WTC11 (cell line): ENCODE measurements around the gene SH2D6. TPM values are rescaled to one million over a fixed set of nuclear protein-coding genes. Genes with fewer than 3 reads are reported as not detected.

Experiments used
- ATAC-seq: fragments of 200-7000 bp; cut with Tn5 transposase; 2 replicates; pipeline ENCODE4 v1.10.0; 2021; ENCODE audit warnings: mild to moderate bottlenecking, moderate library complexity
- CTCF ChIA-PET: fragments of 300-600 bp; sonication (Branson Sonifier 250); formaldehyde crosslinking; loops from one replicate; lab custom pipeline; 2021; ENCODE audit warnings: antibody characterized with exemption; lab: Charles Lee
- POLR2A ChIA-PET: fragments of 350-600 bp; sonication (Branson Sonifier 250); formaldehyde crosslinking; loops from one replicate; lab custom pipeline; 2021; ENCODE audit warnings: antibody characterized with exemption; lab: Charles Lee
- DNase-seq: peaks from one replicate; pipeline ENCODE4 v3.0.0; 2021; ENCODE audit warnings: low spot score
- H3K27ac Mint-ChIP-seq: 2 replicates; pipeline ENCODE4 v1.8.0; 2021; ENCODE audit warnings: mixed read lengths
- H3K27me3 Mint-ChIP-seq: 2 replicates; pipeline ENCODE4 v1.8.0; 2021; ENCODE audit warnings: low read depth, mild to moderate bottlenecking, moderate library complexity, mixed read lengths
- H3K36me3 Mint-ChIP-seq: 2 replicates; pipeline ENCODE4 v1.8.0; 2021; ENCODE audit warnings: mixed read lengths
- H3K4me1 Mint-ChIP-seq: 2 replicates; pipeline ENCODE4 v1.8.0; 2022; ENCODE audit warnings: mixed read lengths
- H3K4me3 Mint-ChIP-seq: 2 replicates; pipeline ENCODE4 v1.8.0; 2021; ENCODE audit warnings: mild to moderate bottlenecking, moderate library complexity, mixed read lengths
- H3K9me3 Mint-ChIP-seq: 2 replicates; pipeline ENCODE4 v1.8.0; 2021; ENCODE audit warnings: mixed read lengths
- CREB1 ChIP-seq: sonication (generic); formaldehyde crosslinking; IDR thresholded peaks from 2 replicates; pipeline ENCODE4 v1.8.0; 2023; ENCODE audit warnings: mild to moderate bottlenecking, missing genetic modification reagents
- EMX1 ChIP-seq: fragments of 250-450 bp; sonication (Bioruptor Pico); IDR thresholded peaks from 2 replicates; pipeline ENCODE4 v1.8.0; 2021; ENCODE audit warnings: mild to moderate bottlenecking
- FOXJ3 ChIP-seq: sonication (generic); formaldehyde crosslinking; IDR thresholded peaks from 2 replicates; pipeline ENCODE4 v1.9.0; 2021; ENCODE audit warnings: missing genetic modification reagents, mild to moderate bottlenecking, borderline replicate concordance
- GABPB1 ChIP-seq: sonication (generic); formaldehyde crosslinking; IDR thresholded peaks from 2 replicates; pipeline ENCODE4 v1.8.1; 2023; ENCODE audit warnings: mild to moderate bottlenecking, missing genetic modification reagents
- JAZF1 ChIP-seq: fragments of 250-450 bp; sonication (Bioruptor Pico); IDR thresholded peaks from 2 replicates; pipeline ENCODE4 v1.9.0; 2021; ENCODE audit warnings: moderate library complexity, mild to moderate bottlenecking, inconsistent platforms
- KAT7 ChIP-seq: sonication (generic); formaldehyde crosslinking; IDR thresholded peaks from 2 replicates; pipeline ENCODE4 v1.8.1; 2023; ENCODE audit warnings: missing genetic modification reagents, mild to moderate bottlenecking, borderline replicate concordance
- NFATC4 ChIP-seq: fragments of 250-450 bp; sonication (Bioruptor Pico); IDR thresholded peaks from 2 replicates; pipeline ENCODE4 v1.9.0; 2021; ENCODE audit warnings: mild to moderate bottlenecking
- RELA ChIP-seq: sonication (generic); formaldehyde crosslinking; IDR thresholded peaks from 2 replicates; pipeline ENCODE4 v1.8.1; 2022; ENCODE audit warnings: missing genetic modification reagents, mild to moderate bottlenecking, borderline replicate concordance
- SP1 ChIP-seq: sonication (generic); formaldehyde crosslinking; conservative IDR thresholded peaks from 2 replicates; pipeline ENCODE4 v1.8.1; 2022; ENCODE audit warnings: missing genetic modification reagents
- TEAD1 ChIP-seq: sonication (generic); formaldehyde crosslinking; IDR thresholded peaks from 2 replicates; pipeline ENCODE4 v1.8.0; 2022; ENCODE audit warnings: mild to moderate bottlenecking, missing genetic modification reagents
- TEAD4 ChIP-seq: sonication (generic); formaldehyde crosslinking; IDR thresholded peaks from 2 replicates; pipeline ENCODE4 v1.8.0; 2022; ENCODE audit warnings: mild to moderate bottlenecking, missing genetic modification reagents
- USF2 ChIP-seq: sonication (generic); formaldehyde crosslinking; IDR thresholded peaks from 2 replicates; pipeline ENCODE4 v1.8.1; 2023; ENCODE audit warnings: mild to moderate bottlenecking, missing genetic modification reagents, moderate library complexity
- ZNF121 ChIP-seq: sonication (generic); formaldehyde crosslinking; IDR thresholded peaks from 2 replicates; pipeline ENCODE4 v1.8.0; 2023; ENCODE audit warnings: missing genetic modification reagents
- ZNF396 ChIP-seq: fragments of 250-450 bp; sonication (Bioruptor Pico); IDR thresholded peaks from 2 replicates; pipeline ENCODE4 v1.8.0; 2021; ENCODE audit warnings: mild to moderate bottlenecking, moderate library complexity, borderline replicate concordance
- ZNF416 ChIP-seq: fragments of 250-450 bp; sonication (Bioruptor Pico); IDR thresholded peaks from 2 replicates; pipeline ENCODE4 v1.9.0; 2021; ENCODE audit warnings: mild to moderate bottlenecking, inconsistent platforms
- ZNF423 ChIP-seq: fragments of 250-450 bp; sonication (Bioruptor Pico); IDR thresholded peaks from 2 replicates; pipeline ENCODE4 v2.1.2; 2022; ENCODE audit warnings: mild to moderate bottlenecking, moderate library complexity
- ZNF671 ChIP-seq: fragments of 250-450 bp; sonication (Bioruptor Pico); IDR thresholded peaks from 2 replicates; pipeline ENCODE4 v1.8.0; 2021; ENCODE audit warnings: mild to moderate bottlenecking
- total RNA-seq: library from RNA; stranded (reverse); gene quantifications from 3 replicates; pipeline ENCODE4 v1.2.3, GENCODE V29; 2021
- TF ChIP-seq, protein P1 (sequence below): sonication (generic); formaldehyde crosslinking; IDR thresholded peaks from 2 replicates; pipeline ENCODE4 v1.8.0; 2022; ENCODE audit warnings: mild to moderate bottlenecking, missing genetic modification reagents
- TF ChIP-seq, protein P2 (sequence below): sonication (generic); formaldehyde crosslinking; IDR thresholded peaks from 2 replicates; pipeline ENCODE4 v1.8.1; 2022; ENCODE audit warnings: low read depth, missing genetic modification reagents, borderline replicate concordance
- TF ChIP-seq, protein P3 (sequence below): fragments of 250-450 bp; sonication (Bioruptor Pico); IDR thresholded peaks from 2 replicates; pipeline ENCODE4 v2.1.2; 2022; ENCODE audit warnings: mild to moderate bottlenecking, moderate library complexity

SH2D6 gene
- total RNA-seq, 1 experiment from 2014 or later: 1.2 TPM

DNA sequence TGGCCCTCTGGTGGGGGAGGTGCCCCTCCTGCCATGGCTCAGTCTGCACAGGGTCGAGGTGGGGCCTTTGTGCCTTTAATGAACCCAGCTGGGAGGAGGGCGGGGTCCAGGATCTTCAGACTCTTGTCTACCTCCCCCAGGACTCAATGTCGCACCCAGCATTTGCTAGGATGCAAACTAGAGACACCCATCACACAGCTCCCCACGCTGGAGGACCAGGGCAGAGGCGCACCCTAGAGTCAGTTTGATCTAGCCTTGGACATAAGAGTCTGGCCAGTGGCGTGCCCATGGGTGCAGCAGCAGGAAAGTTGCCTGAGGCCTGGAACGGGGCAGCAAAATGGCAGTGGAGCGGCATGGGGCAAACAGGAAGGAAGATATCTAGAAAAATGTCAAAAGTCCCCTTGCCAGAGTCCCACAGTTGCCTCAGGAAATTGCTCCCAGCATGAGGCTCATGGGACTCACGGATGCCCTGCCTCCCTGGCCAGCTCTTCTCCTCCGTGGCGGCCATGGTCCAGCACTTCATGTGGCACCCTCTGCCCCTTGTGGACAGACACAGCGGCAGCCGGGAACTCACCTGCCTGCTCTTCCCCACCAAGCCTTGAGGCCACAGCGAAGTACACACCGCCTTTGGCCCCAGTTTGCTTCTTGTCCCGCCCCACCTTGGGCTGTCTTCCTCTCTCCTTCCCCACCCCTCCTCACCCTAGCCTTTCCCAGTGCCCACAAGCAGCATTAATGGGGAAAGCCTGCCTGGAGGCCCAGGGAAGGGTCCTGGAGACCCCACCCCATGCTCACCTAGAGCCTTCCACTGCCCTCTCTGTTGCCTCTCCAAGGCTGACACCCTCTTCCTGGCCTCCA lies 17.7 kb downstream of the SH2D6 start:
- Mint-ChIP-seq H3K4me3 (peak overlapping the region; percentile 73), H3K36me3 (no peaks in the 10 kb centered on the region), H3K27me3 (peaks cover 15% of the 10 kb centered on the region), H3K9me3 (no peaks in the 10 kb centered on the region), H3K27ac (no peak overlapping the region), H3K4me1 (peaks cover 51% of the 10 kb centered on the region)
- TF ChIP-seq ZNF396: no peak
- TF ChIP-seq USF2 (CRISPR knock-in tag): no peak
- no peak for TF ChIP-seq GABPB1
- no peak for TF ChIP-seq ZNF121 (CRISPR knock-in tag)
- no peak for TF ChIP-seq RELA (CRISPR knock-in tag)
- TF ChIP-seq KAT7: no peak
- TF ChIP-seq EMX1 (CRISPR knock-in tag): no peak
- TF ChIP-seq TEAD1: no peak
- TF ChIP-seq JAZF1 (CRISPR knock-in tag): no peak
- TF ChIP-seq ZNF671: no peak
- no peak for TF ChIP-seq ZNF416 (CRISPR knock-in tag)
- TF ChIP-seq, protein P1, sequence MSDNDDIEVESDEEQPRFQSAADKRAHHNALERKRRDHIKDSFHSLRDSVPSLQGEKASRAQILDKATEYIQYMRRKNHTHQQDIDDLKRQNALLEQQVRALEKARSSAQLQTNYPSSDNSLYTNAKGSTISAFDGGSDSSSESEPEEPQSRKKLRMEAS (CRISPR knock-in tag): no peak
- no peak for TF ChIP-seq NFATC4
- no peak for TF ChIP-seq ZNF423 (CRISPR knock-in tag)
- TF ChIP-seq, protein P2, sequence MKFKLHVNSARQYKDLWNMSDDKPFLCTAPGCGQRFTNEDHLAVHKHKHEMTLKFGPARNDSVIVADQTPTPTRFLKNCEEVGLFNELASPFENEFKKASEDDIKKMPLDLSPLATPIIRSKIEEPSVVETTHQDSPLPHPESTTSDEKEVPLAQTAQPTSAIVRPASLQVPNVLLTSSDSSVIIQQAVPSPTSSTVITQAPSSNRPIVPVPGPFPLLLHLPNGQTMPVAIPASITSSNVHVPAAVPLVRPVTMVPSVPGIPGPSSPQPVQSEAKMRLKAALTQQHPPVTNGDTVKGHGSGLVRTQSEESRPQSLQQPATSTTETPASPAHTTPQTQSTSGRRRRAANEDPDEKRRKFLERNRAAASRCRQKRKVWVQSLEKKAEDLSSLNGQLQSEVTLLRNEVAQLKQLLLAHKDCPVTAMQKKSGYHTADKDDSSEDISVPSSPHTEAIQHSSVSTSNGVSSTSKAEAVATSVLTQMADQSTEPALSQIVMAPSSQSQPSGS (CRISPR knock-in tag): no peak
- no peak for TF ChIP-seq SP1
- ChIA-PET CTCF (interaction anchor here (0.7 to 5.3 kb wide), 6 partner anchors 16 to 103 kb away, joined by 3 to 45 read pairs (median 8); partner anchors contain the start of genes MAT2A and SH2D6), POLR2A (interaction anchor here (0.6 to 6.1 kb wide), 3 partner anchors 11 to 142 kb away, joined by 3 to 54 read pairs (median 7); partner anchors contain the start of gene MAT2A)
- ATAC-seq: peak; percentile 19
- DNase-seq: no peak

- CTCF ChIA-PET: interaction anchor here (1.0 to 5.3 kb wide), 6 partner anchors 10 to 115 kb away, joined by 3 to 45 read pairs (median 10); partner anchors contain the start of genes MAT2A and SH2D6
- peaks cover 15% of the 10 kb centered on the region for H3K27me3 Mint-ChIP-seq
- no peaks in the 10 kb centered on the region for H3K36me3 Mint-ChIP-seq
- H3K4me3 Mint-ChIP-seq: peak overlapping the region; percentile 73
- ATAC-seq (no peak), DNase-seq (no peak)
- H3K4me1 Mint-ChIP-seq: peaks cover 44% of the 10 kb centered on the region
- no peaks in the 10 kb centered on the region for H3K9me3 Mint-ChIP-seq
- H3K27ac Mint-ChIP-seq: peak overlapping the region; percentile 90
- TF ChIP-seq, protein P1 (CRISPR knock-in tag): 0 out of 2 replicates have a peak, but pooled peaks have one; percentile 14
- TF ChIP-seq FOXJ3: no peak
- TF ChIP-seq GABPB1: no peak
- TF ChIP-seq, protein P3, sequence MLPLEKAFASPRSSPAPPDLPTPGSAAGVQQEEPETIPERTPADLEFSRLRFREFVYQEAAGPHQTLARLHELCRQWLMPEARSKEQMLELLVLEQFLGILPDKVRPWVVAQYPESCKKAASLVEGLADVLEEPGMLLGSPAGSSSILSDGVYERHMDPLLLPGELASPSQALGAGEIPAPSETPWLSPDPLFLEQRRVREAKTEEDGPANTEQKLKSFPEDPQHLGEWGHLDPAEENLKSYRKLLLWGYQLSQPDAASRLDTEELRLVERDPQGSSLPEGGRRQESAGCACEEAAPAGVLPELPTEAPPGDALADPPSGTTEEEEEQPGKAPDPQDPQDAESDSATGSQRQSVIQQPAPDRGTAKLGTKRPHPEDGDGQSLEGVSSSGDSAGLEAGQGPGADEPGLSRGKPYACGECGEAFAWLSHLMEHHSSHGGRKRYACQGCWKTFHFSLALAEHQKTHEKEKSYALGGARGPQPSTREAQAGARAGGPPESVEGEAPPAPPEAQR (CRISPR knock-in tag): no peak
- TF ChIP-seq TEAD4 (CRISPR knock-in tag): no peak
- TF ChIP-seq CREB1 (CRISPR knock-in tag): no peak
- POLR2A ChIA-PET: interaction anchor here (1.1 to 6.1 kb wide), 5 partner anchors 11 to 115 kb away, joined by 4 to 54 read pairs (median 5); partner anchors contain the start of genes MAT2A and SH2D6
Observed at GRCh38 chr2:85436836-85437487, 18.4 kb downstream of the SH2D6 start.
